ENCODE measurements around the gene ZNF319. TPM values are rescaled to one million over a fixed set of nuclear protein-coding genes. Genes with fewer than 3 reads are reported as not detected.
A peak's percentile ranks its signal among the peaks of the same experiment; 100 is the strongest.

ZNF319 gene
- total RNA-seq, 5 donors from 2014 or later (not counting 1 experiment from before 2014, with no cell fraction given) = 14.9 to 25.4 (median 20.4) TPM

GRCh38 chr16:58002936-58003335, 2.5 kb upstream of the ZNF319 start:
- H3K27ac ChIP-seq (ENCODE audit: low read length) = no peak overlapping the region

GRCh38 chr16:58002416-58002800, 1.9 kb upstream of the ZNF319 start:
- POLR2A ChIA-PET = no interaction called here
- H3K36me3 Mint-ChIP-seq = peaks cover 20% of the 10 kb centered on the region
- peaks cover 47 to 61% (median 58%) of the 10 kb centered on the region in 3 donors for H3K4me1 Mint-ChIP-seq
- H3K27ac Mint-ChIP-seq = no peak overlapping the region
- H3K9me3 ChIP-seq = no peaks in the 10 kb centered on the region
- H3K27me3 Mint-ChIP-seq = no peaks in the 10 kb centered on the region
- peaks cover 3 to 22% of the 10 kb centered on the region in 2 donors for H3K36me3 ChIP-seq (ENCODE audit: control insufficient read depth in 2 of 2, extremely low read depth in 1 of 2, insufficient read depth in 1 of 2, low read length in 1 of 2)
- H3K27me3 ChIP-seq (replicated peaks in 1 of 2; ENCODE audit: control insufficient read depth in 2 of 2, extremely low read depth in 1 of 2, insufficient read depth in 2 of 2, low read length in 1 of 2) = no peaks in the 10 kb centered on the region
- peaks cover 19 to 45% of the 10 kb centered on the region in 2 experiments for H3K4me1 ChIP-seq (ENCODE audit: control insufficient read depth in 1 of 2, extremely low read depth in 1 of 2, insufficient read depth in 2 of 2, low read length in 2 of 2)
- no peaks in the 10 kb centered on the region for H3K9me3 Mint-ChIP-seq
- H3K4me3 Mint-ChIP-seq = peak overlapping the region; percentile 17 to 92 (median 82)
- H3K4me3 ChIP-seq (ENCODE audit: control insufficient read depth in 1 of 2, extremely low read depth in 1 of 2, low read length in 1 of 2) = no peak overlapping the region
- DNase-seq (no peak), ATAC-seq (replicated peaks in 1 of 4) (no peak)
- H3K27ac ChIP-seq (ENCODE audit: low read length) = no peak overlapping the region
- CTCF ChIA-PET = interaction anchor here in 1 of 2 donors (2.3 kb wide), 1 partner anchor 103 kb away, joined by 9 read pairs; no protein-coding TSS in a partner anchor
- WGBS (ENCODE audit: insufficient coverage) = 100% methylated on average over 2 of the region's 9 CpGs

More at GRCh38 chr16:58002936-58003335, 2.5 kb upstream of the ZNF319 start:
- peaks cover 16 to 40% of the 10 kb centered on the region in 2 experiments for H3K4me1 ChIP-seq (ENCODE audit: control insufficient read depth in 1 of 2, extremely low read depth in 1 of 2, insufficient read depth in 2 of 2, low read length in 2 of 2)
- H3K9me3 Mint-ChIP-seq = no peaks in the 10 kb centered on the region
- no peaks in the 10 kb centered on the region for H3K27me3 ChIP-seq (replicated peaks in 1 of 2; ENCODE audit: control insufficient read depth in 2 of 2, extremely low read depth in 1 of 2, insufficient read depth in 2 of 2, low read length in 1 of 2)
- ATAC-seq (replicated peaks in 1 of 4) (no peak), DNase-seq (no peak)
- H3K4me1 Mint-ChIP-seq = peaks cover 41 to 56% (median 53%) of the 10 kb centered on the region in 3 donors
- ChIA-PET POLR2A (no interaction called here), CTCF (interaction anchor here in 1 of 2 donors (2.3 kb wide), 1 partner anchor 104 kb away, joined by 9 read pairs; no protein-coding TSS in a partner anchor)
- H3K9me3 ChIP-seq = no peaks in the 10 kb centered on the region
- H3K27me3 Mint-ChIP-seq = no peaks in the 10 kb centered on the region
- peaks cover 19% of the 10 kb centered on the region for H3K36me3 Mint-ChIP-seq
- peaks cover 0 to 17% of the 10 kb centered on the region in 2 donors for H3K36me3 ChIP-seq (ENCODE audit: control insufficient read depth in 2 of 2, extremely low read depth in 1 of 2, insufficient read depth in 1 of 2, low read length in 1 of 2)
- H3K4me3 ChIP-seq (ENCODE audit: control insufficient read depth in 1 of 2, extremely low read depth in 1 of 2, low read length in 1 of 2) = no peak overlapping the region
- peak overlapping the region in 1 of 3 donors; percentile 34 for H3K4me3 Mint-ChIP-seq
- no peak overlapping the region for H3K27ac Mint-ChIP-seq
- WGBS (ENCODE audit: insufficient coverage) = 90% methylated on average over 3 of the region's 5 CpGs

- ATAC-seq (replicated peaks in 1 of 4) (no peak), DNase-seq (no peak)
- H3K27ac Mint-ChIP-seq = peak overlapping the region in 1 of 2 donors; percentile 93
- H3K9me3 Mint-ChIP-seq = no peaks in the 10 kb centered on the region
- POLR2A ChIA-PET = interaction anchor here (0.6 to 0.7 kb wide), 3 partner anchors 99 to 195 kb away, joined by 3 to 6 read pairs (median 3); no protein-coding TSS in a partner anchor
- peak overlapping the region; percentile 82 to 92 (median 90) for H3K4me3 Mint-ChIP-seq
- no peaks in the 10 kb centered on the region for H3K27me3 ChIP-seq (replicated peaks in 1 of 2; ENCODE audit: control insufficient read depth in 2 of 2, extremely low read depth in 1 of 2, insufficient read depth in 2 of 2, low read length in 1 of 2)
- peaks cover 20% of the 10 kb centered on the region for H3K36me3 Mint-ChIP-seq
- H3K4me1 ChIP-seq (ENCODE audit: control insufficient read depth in 1 of 2, extremely low read depth in 1 of 2, insufficient read depth in 2 of 2, low read length in 2 of 2) = peaks cover 22 to 50% of the 10 kb centered on the region in 2 experiments
- CTCF ChIA-PET = interaction anchor here (0.5 to 2.3 kb wide), 3 partner anchors 13 to 103 kb away, joined by 3 to 9 read pairs (median 4); no protein-coding TSS in a partner anchor
- H3K9me3 ChIP-seq = no peaks in the 10 kb centered on the region
- H3K4me3 ChIP-seq (ENCODE audit: control insufficient read depth in 1 of 2, extremely low read depth in 1 of 2, low read length in 1 of 2) = peak overlapping the region in 1 of 2 donors; percentile 81
- H3K4me1 Mint-ChIP-seq = peaks cover 49 to 64% (median 62%) of the 10 kb centered on the region in 3 donors
- H3K36me3 ChIP-seq (ENCODE audit: control insufficient read depth in 2 of 2, extremely low read depth in 1 of 2, insufficient read depth in 1 of 2, low read length in 1 of 2) = peaks cover 8 to 27% of the 10 kb centered on the region in 2 donors
- no CpG with 5 or more reads among the region's 10 CpGs for WGBS (ENCODE audit: insufficient coverage)
- H3K27me3 Mint-ChIP-seq = no peaks in the 10 kb centered on the region
- H3K27ac ChIP-seq (ENCODE audit: low read length) = no peak overlapping the region
These were observed 1.4 kb upstream of the ZNF319 start for GRCh38 chr16:58001781-58002415.

- DNase-seq (peak; percentile 61 to 90 (median 76)), ATAC-seq (replicated peaks in 1 of 4) (peak; percentile 76 to 82 (median 80))
- no peaks in the 10 kb centered on the region for H3K9me3 Mint-ChIP-seq
- H3K4me1 Mint-ChIP-seq = peaks cover 49 to 68% (median 63%) of the 10 kb centered on the region in 3 donors
- peak within 1 kb of the TSS; percentile 82 to 92 (median 90) for H3K4me3 Mint-ChIP-seq
- CTCF ChIA-PET = interaction anchor here (0.5 to 2.3 kb wide), 4 partner anchors 14 to 102 kb away, joined by 3 to 9 read pairs (median 4); no protein-coding TSS in a partner anchor
- H3K36me3 Mint-ChIP-seq = peaks cover 19% of the 10 kb centered on the region
- Histone ChIP-seq H3K4me3 (ENCODE audit: control insufficient read depth in 1 of 2, extremely low read depth in 1 of 2, low read length in 1 of 2) (peak within 1 kb of the TSS; percentile 79 to 81), H3K27me3 (replicated peaks in 1 of 2; ENCODE audit: control insufficient read depth in 2 of 2, extremely low read depth in 1 of 2, insufficient read depth in 2 of 2, low read length in 1 of 2) (no peaks in the 10 kb centered on the region), H3K4me1 (ENCODE audit: control insufficient read depth in 1 of 2, extremely low read depth in 1 of 2, insufficient read depth in 2 of 2, low read length in 2 of 2) (peaks cover 22 to 59% of the 10 kb centered on the region in 2 experiments), H3K36me3 (ENCODE audit: control insufficient read depth in 2 of 2, extremely low read depth in 1 of 2, insufficient read depth in 1 of 2, low read length in 1 of 2) (peaks cover 15 to 33% of the 10 kb centered on the region in 2 donors), H3K27ac (ENCODE audit: low read length) (peak within 1 kb of the TSS; percentile 66), H3K9me3 (no peaks in the 10 kb centered on the region)
- WGBS (ENCODE audit: insufficient coverage) = under 1% methylated on average over 75 of the region's 81 CpGs
- H3K27ac Mint-ChIP-seq = peak within 1 kb of the TSS; percentile 86 to 93
- H3K27me3 Mint-ChIP-seq = no peaks in the 10 kb centered on the region
- POLR2A ChIA-PET = interaction anchor here in 1 of 2 donors (0.7 kb wide), 1 partner anchor 194 kb away, joined by 6 read pairs; no protein-coding TSS in a partner anchor
These were observed 519 bp upstream of the ZNF319 start, which contains the start of gene USB1 for GRCh38 chr16:58000706-58001676. Gene USB1, plus strand, starts transcription at chr16:58001407. Its CDS starts 77 bp downstream, at chr16:58001484.

- ATAC-seq (replicated peaks in 1 of 4) (peak in 2 of 4 experiments; percentile 18 to 28), DNase-seq (peak in 25 of 35 experiments; percentile 8 to 65 (median 26))
- POLR2A ChIA-PET = no interaction called here
- Mint-ChIP-seq H3K4me3 (peak overlapping the region; percentile 76 to 83 (median 79)), H3K36me3 (peaks cover 18% of the 10 kb centered on the region), H3K4me1 (peaks cover 49 to 75% (median 68%) of the 10 kb centered on the region in 3 donors), H3K9me3 (no peaks in the 10 kb centered on the region), H3K27me3 (no peaks in the 10 kb centered on the region), H3K27ac (peak overlapping the region; percentile 91 to 92)
- Histone ChIP-seq H3K9me3 (no peaks in the 10 kb centered on the region), H3K36me3 (ENCODE audit: control insufficient read depth in 2 of 2, extremely low read depth in 1 of 2, insufficient read depth in 1 of 2, low read length in 1 of 2) (peaks cover 24 to 42% of the 10 kb centered on the region in 2 donors), H3K27ac (ENCODE audit: low read length) (peak overlapping the region; percentile 59), H3K4me3 (ENCODE audit: control insufficient read depth in 1 of 2, extremely low read depth in 1 of 2, low read length in 1 of 2) (peak overlapping the region; percentile 63 to 73), H3K4me1 (ENCODE audit: control insufficient read depth in 1 of 2, extremely low read depth in 1 of 2, insufficient read depth in 2 of 2, low read length in 2 of 2) (peaks cover 22 to 75% of the 10 kb centered on the region in 2 experiments), H3K27me3 (replicated peaks in 1 of 2; ENCODE audit: control insufficient read depth in 2 of 2, extremely low read depth in 1 of 2, insufficient read depth in 2 of 2, low read length in 1 of 2) (no peaks in the 10 kb centered on the region)
- CTCF ChIA-PET = interaction anchor here (0.6 to 2.0 kb wide), 5 partner anchors 68 to 487 kb away, joined by 3 to 6 read pairs (median 3); partner anchors contain the start of gene CFAP20 (in 1 of the 2)
- WGBS (ENCODE audit: insufficient coverage) = 4% methylated on average over 3 of the region's 6 CpGs
These were observed 1.0 kb downstream of the ZNF319 start for GRCh38 chr16:57999366-57999970.

Measured in T-cell (primary cell).